Smooth muscle cell (in vitro differentiated cells): ENCODE measurements around the gene TBC1D1. TPM values are rescaled to one million over a fixed set of nuclear protein-coding genes. Genes with fewer than 3 reads are reported as not detected.

Source experiments
- DNase-seq: peaks from one replicate; lab custom pipeline; 2025; ENCODE audit not compliant: unreplicated experiment; lab: John Stamatoyannopoulos, UW
- H2AFZ ChIP-seq: fragments of 200-600 bp; sonication (generic); 2 replicates; pipeline ENCODE4 v1.6.0; 2016; ENCODE audit warnings: antibody characterized with exemption, low read depth, mild to moderate bottlenecking
- H3F3A ChIP-seq: fragments of 200-600 bp; sonication (generic); 2 replicates; pipeline ENCODE4 v1.6.0; 2017; ENCODE audit warnings: antibody characterized with exemption, low read depth
- H3K27ac ChIP-seq: fragments of 200-600 bp; sonication (generic); 2 replicates; pipeline ENCODE4 v1.5.1; 2016; ENCODE audit warnings: low read depth, mild to moderate bottlenecking
- H3K27me3 ChIP-seq: fragments of 200-600 bp; sonication (generic); 2 replicates; pipeline ENCODE4 v1.6.1; 2016; ENCODE audit warnings: low read depth, mild to moderate bottlenecking
- H3K36me3 ChIP-seq: fragments of 200-600 bp; sonication (generic); 2 replicates; pipeline ENCODE4 v1.5.1; 2016; ENCODE audit warnings: low read depth
- H3K4me1 ChIP-seq: fragments of 200-600 bp; sonication (generic); 2 replicates; pipeline ENCODE4 v1.5.1; 2016; ENCODE audit warnings: low read depth
- H3K4me2 ChIP-seq: fragments of 200-600 bp; sonication (generic); 2 replicates; pipeline ENCODE4 v1.6.0; 2016; ENCODE audit warnings: mild to moderate bottlenecking
- H3K4me3 ChIP-seq: fragments of 200-600 bp; sonication (generic); 2 replicates; pipeline ENCODE4 v1.5.1; 2016; ENCODE audit warnings: mild to moderate bottlenecking
- H3K79me2 ChIP-seq: fragments of 200-600 bp; sonication (generic); 2 replicates; pipeline ENCODE4 v1.6.0; 2016; ENCODE audit warnings: low read depth, mild to moderate bottlenecking
- H3K9ac ChIP-seq: fragments of 200-600 bp; sonication (generic); 2 replicates; pipeline ENCODE4 v1.6.0; 2016; ENCODE audit warnings: low read depth
- H3K9me3 ChIP-seq: fragments of 200-600 bp; sonication (generic); replicated peaks from 2 replicates; pipeline ENCODE4 v1.5.1; 2016; ENCODE audit warnings: low read depth
- H4K20me1 ChIP-seq: fragments of 200-600 bp; sonication (generic); 2 replicates; pipeline ENCODE4 v1.6.0; 2016; ENCODE audit warnings: low read depth
- WGBS: methylation state at CpG from one replicate; pipeline ENCODE4 v1.1.7; 2016; ENCODE audit warnings: low lambda C conversion rate; 5-methylcytosine and 5-hydroxymethylcytosine counted together
- polyA plus RNA-seq: library from polyadenylated mRNA; unstranded; fragments of >200 nt; fragmentation: Nextera tagmentation; extraction: Ambion mirVana; gene quantifications from 2 replicates; pipeline ENCODE4 v1.2.1, GENCODE V29; 2016
- total RNA-seq: library from RNA; depleted of rRNA; stranded (reverse); fragments of >200 nt; gene quantifications from 2 replicates; pipeline ENCODE4 v1.2.3, GENCODE V29; 2014
- TF ChIP-seq, protein P1 (sequence below): fragments of 200-600 bp; sonication (generic); IDR thresholded peaks from 2 replicates; pipeline ENCODE4 v1.5.1; 2017; ENCODE audit warnings: borderline replicate concordance, mild to moderate bottlenecking, antibody characterized with exemption; ENCODE audit not compliant: insufficient read depth, poor library complexity, severe bottlenecking

TBC1D1 gene
- total and polyA plus RNA-seq, 2 experiments from 2014 or later = 81.5 to 117 TPM

DNA sequence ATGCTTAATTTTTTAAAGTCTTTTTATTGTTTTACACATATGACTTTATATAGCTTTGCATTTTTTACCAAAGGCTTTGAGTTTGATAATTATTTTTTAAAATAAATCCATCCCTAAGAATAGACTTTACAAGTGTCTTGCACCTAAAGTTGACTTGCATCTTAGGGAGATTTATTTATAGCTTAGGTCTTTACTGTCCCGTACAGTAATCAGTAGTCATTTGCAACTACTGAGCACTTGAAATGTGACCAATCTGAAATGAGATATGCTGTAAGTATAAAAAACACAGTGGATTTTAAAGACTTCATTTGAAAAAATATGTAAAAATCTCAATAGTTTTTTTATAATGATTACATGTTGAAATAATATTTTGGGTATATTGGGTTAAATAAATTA is 19.2 kb downstream of the TBC1D1 start:
- H3K4me1 ChIP-seq = no peaks in the 10 kb centered on the region
- WGBS = 53% methylated on average over 1 of the region's 1 CpG

DNA sequence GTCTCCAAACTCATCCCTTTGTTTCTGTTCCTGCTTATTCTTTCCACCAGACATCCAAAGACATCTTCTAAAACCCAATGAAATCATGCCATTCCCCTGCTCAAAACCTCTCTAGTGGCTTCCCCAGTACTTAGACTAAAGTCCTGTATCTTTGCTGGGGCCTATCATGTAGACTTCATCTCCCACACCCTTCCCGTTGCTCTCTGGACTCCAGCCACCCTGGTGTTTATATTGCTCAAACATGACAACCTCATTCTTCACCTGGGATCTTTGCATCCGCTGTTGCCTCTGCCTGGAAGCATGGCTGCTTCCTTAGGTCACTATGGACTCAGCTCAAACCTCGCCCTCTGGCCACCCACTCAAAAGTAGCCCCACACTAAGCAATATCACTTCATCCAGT is 23.7 kb downstream of the TBC1D1 start:
- no peaks in the 10 kb centered on the region for H3K9me3 ChIP-seq

More for the DNA sequence above, 19.2 kb downstream of the TBC1D1 start:
- no peaks in the 10 kb centered on the region for H3K36me3 ChIP-seq
- TF ChIP-seq, protein P1, sequence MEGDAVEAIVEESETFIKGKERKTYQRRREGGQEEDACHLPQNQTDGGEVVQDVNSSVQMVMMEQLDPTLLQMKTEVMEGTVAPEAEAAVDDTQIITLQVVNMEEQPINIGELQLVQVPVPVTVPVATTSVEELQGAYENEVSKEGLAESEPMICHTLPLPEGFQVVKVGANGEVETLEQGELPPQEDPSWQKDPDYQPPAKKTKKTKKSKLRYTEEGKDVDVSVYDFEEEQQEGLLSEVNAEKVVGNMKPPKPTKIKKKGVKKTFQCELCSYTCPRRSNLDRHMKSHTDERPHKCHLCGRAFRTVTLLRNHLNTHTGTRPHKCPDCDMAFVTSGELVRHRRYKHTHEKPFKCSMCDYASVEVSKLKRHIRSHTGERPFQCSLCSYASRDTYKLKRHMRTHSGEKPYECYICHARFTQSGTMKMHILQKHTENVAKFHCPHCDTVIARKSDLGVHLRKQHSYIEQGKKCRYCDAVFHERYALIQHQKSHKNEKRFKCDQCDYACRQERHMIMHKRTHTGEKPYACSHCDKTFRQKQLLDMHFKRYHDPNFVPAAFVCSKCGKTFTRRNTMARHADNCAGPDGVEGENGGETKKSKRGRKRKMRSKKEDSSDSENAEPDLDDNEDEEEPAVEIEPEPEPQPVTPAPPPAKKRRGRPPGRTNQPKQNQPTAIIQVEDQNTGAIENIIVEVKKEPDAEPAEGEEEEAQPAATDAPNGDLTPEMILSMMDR = no peak
- no peak overlapping the region for H3K4me3 ChIP-seq
- no peaks in the 10 kb centered on the region for H3F3A ChIP-seq
- H3K27ac ChIP-seq = no peak overlapping the region
- H2AFZ ChIP-seq = no peak overlapping the region
- H3K4me2 ChIP-seq = no peak overlapping the region
- H3K9ac ChIP-seq = no peak overlapping the region
- H3K79me2 ChIP-seq = no peaks in the 10 kb centered on the region
- no peaks in the 10 kb centered on the region for H3K27me3 ChIP-seq
- no peaks in the 10 kb centered on the region for H4K20me1 ChIP-seq
- H3K9me3 ChIP-seq = no peaks in the 10 kb centered on the region
- DNase-seq = no peak

DNA sequence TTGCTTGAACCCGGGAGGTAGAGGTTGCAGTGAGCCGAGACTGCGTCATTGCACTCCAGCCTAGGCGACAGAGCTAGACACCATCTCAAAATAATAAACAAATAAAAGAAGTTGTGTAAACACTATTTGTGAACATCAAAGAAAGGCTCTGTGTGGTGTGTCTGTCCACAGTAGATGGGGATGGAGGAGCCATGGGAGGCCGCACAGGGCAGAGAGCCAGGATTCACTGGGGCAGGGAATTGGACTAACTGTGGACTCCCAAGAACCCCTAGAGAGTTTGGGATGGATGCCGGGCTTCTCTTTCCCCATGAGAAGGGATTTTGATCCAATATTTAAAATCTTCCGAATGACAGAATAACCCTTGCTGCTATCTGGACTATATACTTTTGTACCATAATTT is 26.5 kb downstream of the TBC1D1 start:
- Histone ChIP-seq H4K20me1 (no peaks in the 10 kb centered on the region), H3K27me3 (no peaks in the 10 kb centered on the region), H3K4me1 (no peaks in the 10 kb centered on the region), H2AFZ (no peak overlapping the region), H3K79me2 (no peaks in the 10 kb centered on the region), H3K4me3 (no peak overlapping the region), H3F3A (no peaks in the 10 kb centered on the region), H3K27ac (no peak overlapping the region), H3K36me3 (no peaks in the 10 kb centered on the region), H3K4me2 (no peak overlapping the region), H3K9me3 (no peaks in the 10 kb centered on the region), H3K9ac (no peak overlapping the region)
- TF ChIP-seq, protein P1 = no peak
- DNase-seq = no peak
- 91% methylated on average over 7 of the region's 7 CpGs for WGBS

More for the DNA sequence above, 23.7 kb downstream of the TBC1D1 start:
- Histone ChIP-seq H3K4me3 (no peak overlapping the region), H3K27me3 (no peaks in the 10 kb centered on the region), H3K9ac (no peak overlapping the region), H3K4me1 (no peaks in the 10 kb centered on the region), H3K4me2 (no peak overlapping the region), H3F3A (no peaks in the 10 kb centered on the region), H2AFZ (no peak overlapping the region), H3K36me3 (no peaks in the 10 kb centered on the region), H3K27ac (no peak overlapping the region), H3K79me2 (no peaks in the 10 kb centered on the region), H4K20me1 (no peaks in the 10 kb centered on the region)
- WGBS = 94% methylated on average over 3 of the region's 3 CpGs
- DNase-seq = no peak
- TF ChIP-seq, protein P1 = no peak

DNA sequence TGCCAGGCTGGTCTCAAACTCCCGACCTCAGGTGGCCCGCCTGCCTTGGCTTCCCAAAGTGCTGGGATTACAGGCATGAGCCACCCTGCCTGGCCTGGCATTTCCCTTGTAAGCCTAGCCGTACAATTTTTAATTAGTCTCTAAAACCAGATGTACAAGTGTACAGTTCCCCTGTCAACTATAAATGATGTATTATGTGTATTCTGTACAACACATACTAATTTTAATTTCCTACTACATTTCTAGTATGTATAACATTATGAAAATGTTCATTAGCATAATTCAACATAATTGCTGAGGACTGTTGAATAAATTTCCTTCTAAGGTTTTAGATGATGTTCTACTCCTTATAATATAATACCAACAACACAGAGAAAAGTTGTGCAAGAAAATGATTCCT is 27.8 kb downstream of the TBC1D1 start:
- no peaks in the 10 kb centered on the region for H3K27me3 ChIP-seq
- no peaks in the 10 kb centered on the region for H3F3A ChIP-seq
- H3K4me3 ChIP-seq = no peak overlapping the region
- DNase-seq = no peak
- no peak overlapping the region for H3K27ac ChIP-seq
- no peak overlapping the region for H2AFZ ChIP-seq
- TF ChIP-seq, protein P1 = no peak
- H4K20me1 ChIP-seq = no peaks in the 10 kb centered on the region
- H3K4me1 ChIP-seq = no peaks in the 10 kb centered on the region
- H3K9me3 ChIP-seq = no peaks in the 10 kb centered on the region
- no peaks in the 10 kb centered on the region for H3K36me3 ChIP-seq
- no peak overlapping the region for H3K9ac ChIP-seq
- no peak overlapping the region for H3K4me2 ChIP-seq
- H3K79me2 ChIP-seq = no peaks in the 10 kb centered on the region
- WGBS = 85% methylated on average over 3 of the region's 3 CpGs
